Large intestine (tissue), 3 donors: ENCODE data around the gene NOS1. TPM values are rescaled to one million over a fixed set of nuclear protein-coding genes. Genes with fewer than 3 reads are reported as not detected.
A peak's percentile ranks its signal among the peaks of the same experiment; 100 is the strongest.

Experiments used
- DNase-seq, 2 donors: peaks; one replicate each; pipeline versions ENCODE4 v3.0.0 to v3.0.0-alpha.2; 2013
- H3K27ac ChIP-seq: one replicate; pipeline ENCODE4 v1.5.1; 2013; ENCODE audit warnings: low read length
- H3K27me3 ChIP-seq: 2 replicates; pipeline ENCODE4 v1.6.1; 2013; ENCODE audit warnings: low read length; ENCODE audit not compliant: control insufficient read depth, insufficient read depth
- H3K36me3 ChIP-seq: 2 replicates; pipeline ENCODE4 v1.6.1; 2013; ENCODE audit warnings: low read length; ENCODE audit not compliant: control insufficient read depth, insufficient read depth
- H3K4me1 ChIP-seq: one replicate; pipeline ENCODE4 v1.6.1; 2013; ENCODE audit warnings: low read length; ENCODE audit not compliant: control insufficient read depth, insufficient read depth
- H3K4me3 ChIP-seq: one replicate; pipeline ENCODE4 v1.5.1; 2013; ENCODE audit warnings: low read length
- H3K9me3 ChIP-seq: one replicate; pipeline ENCODE4 v1.6.1; 2013; ENCODE audit warnings: mild to moderate bottlenecking, low read depth, low read length, moderate library complexity; ENCODE audit not compliant: control insufficient read depth
- WGBS: methylation state at CpG from one replicate; pipeline ENCODE4 v1.1.5; 2013; ENCODE audit warnings: low lambda C conversion rate; ENCODE audit not compliant: insufficient coverage; 5-methylcytosine and 5-hydroxymethylcytosine counted together
- polyA plus RNA-seq: library from polyadenylated mRNA; unstranded; fragments of 120-200 nt; gene quantifications from one replicate; pipeline ENCODE4 v1.2.1, GENCODE V29; 2013

Gene NOS1
- polyA plus RNA-seq, 1 donor, result 11.5 TPM

DNA sequence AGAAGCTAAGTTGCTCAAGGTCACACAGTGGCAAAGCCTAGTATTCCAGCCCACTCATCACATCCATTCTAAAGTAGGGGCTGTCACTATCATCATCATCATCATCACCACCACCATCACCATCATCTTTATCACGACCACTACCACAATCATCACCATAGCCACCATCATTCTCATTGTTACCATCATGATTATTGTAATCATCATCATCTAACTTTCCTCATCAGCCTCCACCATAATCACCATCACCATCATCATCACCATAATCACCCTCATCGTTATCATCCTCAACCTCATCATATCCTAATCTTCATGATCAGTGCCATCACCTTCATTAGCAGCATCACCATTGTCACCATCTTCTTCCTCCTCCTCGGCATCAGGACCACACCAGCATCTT is 48.7 kb downstream of the NOS1 start:
- 90% methylated on average over 1 of the region's 3 CpGs for WGBS
- Histone ChIP-seq H3K9me3 (no peaks in the 10 kb centered on the region), H3K27ac (no peak overlapping the region), H3K4me3 (no peak overlapping the region), H3K4me1 (no peaks in the 10 kb centered on the region), H3K27me3 (no peaks in the 10 kb centered on the region), H3K36me3 (no peaks in the 10 kb centered on the region)
- no peak for DNase-seq

DNA sequence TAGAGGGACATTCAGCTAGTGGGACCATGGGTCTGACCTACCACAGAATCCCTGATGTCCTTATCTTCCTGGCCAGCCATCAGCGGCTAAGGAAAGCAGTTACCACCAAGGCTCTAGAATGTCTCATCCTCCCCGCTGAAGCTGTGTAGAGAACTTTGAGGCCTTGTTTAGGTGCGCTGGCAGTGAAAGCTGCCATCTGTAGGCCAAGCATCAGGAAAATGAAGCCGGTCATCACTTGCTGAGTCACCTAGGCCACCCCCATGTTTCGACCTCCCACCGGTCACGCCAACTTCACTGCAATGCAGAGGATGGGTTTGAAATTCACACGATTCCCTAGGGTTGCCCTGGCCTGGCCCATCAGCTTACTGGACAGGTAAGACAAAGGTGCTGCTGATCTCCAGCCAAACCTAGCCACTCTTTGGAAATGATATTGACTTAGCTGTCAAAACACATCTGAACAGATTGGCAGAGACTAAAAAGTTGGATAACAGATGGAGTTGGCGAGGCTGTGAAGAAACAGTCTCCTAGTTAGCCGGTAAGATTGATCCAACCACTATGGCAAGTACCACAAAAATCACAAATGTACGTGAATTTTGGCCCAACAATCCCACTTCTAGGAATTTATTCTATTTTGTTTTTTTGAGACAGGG is 52.0 kb downstream of the NOS1 start:
- Histone ChIP-seq H3K36me3 (no peaks in the 10 kb centered on the region), H3K27me3 (no peaks in the 10 kb centered on the region), H3K27ac (no peak overlapping the region), H3K9me3 (no peaks in the 10 kb centered on the region), H3K4me3 (no peak overlapping the region), H3K4me1 (no peaks in the 10 kb centered on the region)
- no peak for DNase-seq
- WGBS, result 100% methylated on average over 2 of the region's 11 CpGs

DNA sequence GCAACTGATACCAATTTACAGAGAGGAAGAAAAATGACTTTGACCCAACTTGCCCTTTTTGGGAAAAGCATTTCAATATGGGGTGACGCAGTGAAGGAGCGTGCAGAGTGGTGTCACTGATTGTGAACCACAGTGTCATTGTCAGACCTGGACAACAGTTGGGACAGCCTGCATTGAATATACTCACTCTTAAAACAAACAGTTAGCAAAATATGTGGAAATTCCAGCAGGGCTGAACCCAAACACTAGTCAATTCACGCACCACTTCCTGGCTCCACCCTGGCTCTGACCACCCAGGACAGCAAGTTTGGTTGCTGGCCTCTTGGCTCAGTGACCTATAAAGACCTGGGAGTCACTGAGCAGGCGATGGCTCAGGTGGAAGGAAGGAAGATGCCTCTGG is 61.3 kb downstream of the NOS1 start:
- no peaks in the 10 kb centered on the region for H3K4me1 ChIP-seq
- WGBS, result 90% methylated on average over 2 of the region's 4 CpGs

DNA sequence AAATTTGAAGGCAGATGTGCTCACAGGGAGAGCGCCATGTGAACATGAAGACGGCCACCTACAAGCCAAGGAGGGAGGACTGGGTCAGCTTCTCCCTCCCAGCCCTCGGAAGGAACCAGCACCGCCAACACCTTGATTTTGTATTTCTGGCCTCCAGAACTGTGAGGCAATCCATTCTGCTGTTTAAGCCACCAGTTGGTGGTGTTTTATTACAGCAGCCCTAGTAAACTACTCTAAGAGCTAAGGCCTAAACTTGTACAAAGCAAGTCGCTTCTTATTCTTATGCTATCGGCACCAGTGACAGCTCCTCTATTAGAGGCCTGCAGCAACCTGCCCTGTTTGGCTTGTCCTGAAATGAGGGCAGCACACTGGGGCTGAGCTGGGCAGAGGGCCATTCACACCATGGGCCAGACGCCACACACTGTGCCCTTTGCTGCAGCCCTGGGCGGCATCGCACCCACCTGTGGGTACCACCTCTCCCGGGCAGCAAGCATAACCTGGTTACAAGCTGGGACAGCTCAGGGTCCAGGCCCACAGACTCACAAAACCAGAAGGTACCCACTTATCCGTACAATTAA is 62.7 kb downstream of the NOS1 start:
- no peak overlapping the region for H3K27ac ChIP-seq
- peaks cover 11% of the 10 kb centered on the region for H3K27me3 ChIP-seq
- H3K36me3 ChIP-seq, result no peaks in the 10 kb centered on the region
- no peak overlapping the region for H3K4me3 ChIP-seq
- no peaks in the 10 kb centered on the region for H3K4me1 ChIP-seq
- no peak for DNase-seq
- WGBS, result 100% methylated on average over 1 of the region's 11 CpGs
- H3K9me3 ChIP-seq, result no peaks in the 10 kb centered on the region

More for the DNA sequence above, 61.3 kb downstream of the NOS1 start:
- Histone ChIP-seq H3K27ac (no peak overlapping the region), H3K36me3 (no peaks in the 10 kb centered on the region), H3K27me3 (no peaks in the 10 kb centered on the region), H3K9me3 (no peaks in the 10 kb centered on the region), H3K4me3 (no peak overlapping the region)
- no peak for DNase-seq

DNA sequence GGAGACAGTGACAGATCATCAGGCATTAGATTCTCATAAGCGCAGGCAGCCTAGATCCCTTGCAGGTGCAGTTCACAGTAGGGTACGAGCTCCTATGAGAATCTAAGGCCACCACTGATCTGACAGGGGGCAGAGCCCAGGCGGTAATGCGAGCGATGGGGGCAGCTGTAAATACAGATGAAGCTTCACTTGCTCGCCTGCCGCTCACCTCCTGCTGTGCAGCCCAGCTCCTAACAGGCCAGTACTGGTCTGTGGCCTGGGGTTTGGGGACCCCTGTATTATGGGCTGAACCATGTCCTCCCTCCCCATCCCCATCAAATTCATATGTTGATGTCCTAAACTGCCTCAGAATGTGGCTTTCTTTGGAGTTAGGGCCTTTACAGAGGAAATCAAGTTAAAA is 63.2 kb downstream of the NOS1 start:
- WGBS, result no CpG with 5 or more reads among the region's 7 CpGs

DNA sequence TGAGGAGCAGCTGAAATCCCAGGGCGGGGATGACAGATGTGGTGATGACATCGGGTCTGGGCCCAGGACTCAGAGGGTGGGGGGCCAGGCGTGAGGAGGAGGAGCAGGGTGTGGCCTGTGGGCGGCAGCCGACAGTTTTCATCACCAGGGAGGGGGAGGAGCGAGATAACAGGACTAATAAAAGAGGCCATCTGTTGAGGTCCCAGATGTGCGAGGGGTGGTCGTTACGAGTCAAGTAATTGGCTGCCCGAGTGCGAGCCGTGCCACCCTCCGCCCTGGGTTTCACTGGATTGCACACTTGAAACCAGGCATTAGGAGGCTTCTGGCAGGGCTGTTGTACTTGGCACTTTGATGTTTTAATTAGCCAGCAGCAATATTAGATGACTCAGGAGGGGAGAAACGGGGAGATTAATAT is 67.2 kb downstream of the NOS1 start:
- 26% methylated on average over 6 of the region's 14 CpGs for WGBS
- Histone ChIP-seq H3K27me3 (peaks cover 15% of the 10 kb centered on the region), H3K4me1 (no peaks in the 10 kb centered on the region), H3K9me3 (no peaks in the 10 kb centered on the region), H3K27ac (no peak overlapping the region), H3K36me3 (no peaks in the 10 kb centered on the region), H3K4me3 (no peak overlapping the region)
- DNase-seq, result peak; percentile 3 to 7

More for the DNA sequence above, 63.2 kb downstream of the NOS1 start:
- Histone ChIP-seq H3K4me1 (no peaks in the 10 kb centered on the region), H3K4me3 (no peak overlapping the region), H3K27ac (no peak overlapping the region), H3K27me3 (peaks cover 12% of the 10 kb centered on the region), H3K9me3 (no peaks in the 10 kb centered on the region), H3K36me3 (no peaks in the 10 kb centered on the region)
- no peak for DNase-seq

DNA sequence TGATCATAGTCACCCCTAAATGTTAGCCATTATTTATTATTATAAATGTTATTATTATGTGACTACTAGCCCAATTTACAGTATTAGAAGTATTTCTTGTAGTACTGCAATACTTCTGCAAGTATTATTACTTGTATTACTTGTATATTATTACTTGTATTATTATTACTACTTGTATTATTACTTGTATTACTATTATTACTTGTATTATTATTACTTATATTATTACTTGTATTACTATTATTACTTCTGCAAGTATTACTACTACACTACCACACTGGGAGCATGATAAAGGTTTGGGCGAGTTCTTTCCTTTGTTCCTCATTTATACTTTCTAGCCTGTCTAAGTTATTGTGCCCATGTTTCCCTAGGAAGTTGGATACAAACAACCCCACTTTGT is 67.9 kb downstream of the NOS1 start:
- no peaks in the 10 kb centered on the region for H3K9me3 ChIP-seq
- WGBS, result no CpG with 5 or more reads among the region's 1 CpG
- no peak for DNase-seq
- H3K4me3 ChIP-seq, result no peak overlapping the region
- peaks cover 15% of the 10 kb centered on the region for H3K27me3 ChIP-seq
- H3K27ac ChIP-seq, result no peak overlapping the region
- no peaks in the 10 kb centered on the region for H3K36me3 ChIP-seq
- H3K4me1 ChIP-seq, result no peaks in the 10 kb centered on the region

DNA sequence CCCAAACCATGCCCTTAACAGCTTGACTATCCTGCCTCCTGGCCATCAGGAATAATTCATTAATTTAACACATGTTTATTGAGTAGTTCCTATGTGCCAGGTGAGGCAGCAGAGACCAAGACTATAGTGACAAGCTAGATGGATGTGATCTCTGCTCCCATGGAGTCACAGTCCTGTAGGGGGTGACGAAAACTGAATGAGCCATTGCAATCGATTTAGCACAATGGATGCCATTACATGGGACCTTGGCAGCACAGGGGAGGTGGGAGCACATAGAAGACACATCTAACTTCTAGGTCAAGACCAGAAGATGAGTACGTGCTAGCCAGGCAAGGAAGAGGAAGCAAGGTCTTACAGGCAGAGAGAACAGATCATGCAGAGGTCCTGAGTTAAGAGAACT is 68.7 kb downstream of the NOS1 start:
- peaks cover 15% of the 10 kb centered on the region for H3K27me3 ChIP-seq
- no peaks in the 10 kb centered on the region for H3K36me3 ChIP-seq
- DNase-seq, result no peak
- no peak overlapping the region for H3K4me3 ChIP-seq
- H3K4me1 ChIP-seq, result no peaks in the 10 kb centered on the region
- 83% methylated on average over 1 of the region's 3 CpGs for WGBS
- no peak overlapping the region for H3K27ac ChIP-seq
- H3K9me3 ChIP-seq, result no peaks in the 10 kb centered on the region

DNA sequence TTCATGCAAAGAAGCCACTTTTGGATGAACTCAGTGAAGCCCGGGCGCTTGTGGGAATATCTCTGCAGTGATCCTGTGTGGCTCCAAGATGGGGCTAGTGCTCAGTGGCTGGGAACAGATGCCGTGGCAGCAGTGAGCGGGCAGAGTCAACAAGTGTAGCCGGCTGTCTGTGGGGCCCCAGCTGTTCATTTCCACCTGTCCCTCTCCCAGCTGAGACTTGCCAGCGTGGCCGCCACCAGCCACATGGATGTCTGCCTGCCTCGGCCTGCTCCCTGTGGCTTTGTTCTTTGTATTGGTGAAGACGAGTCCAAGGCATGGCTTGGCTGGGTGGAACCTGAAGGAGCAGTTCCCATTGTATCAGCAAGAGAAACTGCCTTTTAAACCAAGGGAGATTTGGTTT is 77.3 kb downstream of the NOS1 start:
- no peaks in the 10 kb centered on the region for H3K9me3 ChIP-seq
- no CpG with 5 or more reads among the region's 9 CpGs for WGBS
- no peaks in the 10 kb centered on the region for H3K27me3 ChIP-seq
- H3K4me3 ChIP-seq, result no peak overlapping the region
- no peak overlapping the region for H3K27ac ChIP-seq
- H3K4me1 ChIP-seq, result no peaks in the 10 kb centered on the region
- H3K36me3 ChIP-seq, result no peaks in the 10 kb centered on the region
- peak in 1 of 2 donors; percentile 3 for DNase-seq

DNA sequence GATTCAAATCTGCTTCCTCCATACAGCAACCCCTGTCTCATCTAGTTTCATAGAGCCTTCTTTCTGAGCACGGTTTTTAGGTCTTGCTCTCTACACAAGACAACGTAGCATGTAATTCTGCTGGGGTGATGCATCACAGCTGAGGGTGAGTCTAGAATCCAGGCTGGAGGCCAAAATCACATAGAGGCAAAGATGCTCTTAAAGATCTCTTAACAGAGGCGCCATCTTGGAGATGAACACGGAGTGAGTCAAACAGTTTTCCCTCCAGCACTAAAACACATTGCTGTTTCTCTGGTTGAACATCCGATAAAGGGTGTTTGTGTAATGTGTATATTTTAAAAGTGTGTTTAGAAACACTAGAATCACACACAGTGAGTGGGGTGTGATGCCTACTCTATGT is 78.9 kb downstream of the NOS1 start:
- Histone ChIP-seq H3K4me1 (no peaks in the 10 kb centered on the region), H3K27me3 (no peaks in the 10 kb centered on the region), H3K9me3 (no peaks in the 10 kb centered on the region), H3K36me3 (no peaks in the 10 kb centered on the region), H3K4me3 (no peak overlapping the region), H3K27ac (no peak overlapping the region)
- DNase-seq, result no peak
- WGBS, result no CpG with 5 or more reads among the region's 5 CpGs
